DND-41 (cell line): ENCODE data around the gene TRIM44.

Experiments used
- ATAC-seq: fragments of 200-7000 bp; cut with Tn5 transposase; 3 replicates; pipeline ENCODE4 v1.9.1; 2021; ENCODE audit warnings: low read depth; ENCODE audit not compliant: insufficient read depth
- DNase-seq: peaks from one replicate; pipeline ENCODE4 v3.0.0-alpha.2; 2020
- H2AFZ ChIP-seq: 2 replicates; pipeline ENCODE4 v1.6.0; 2012; ENCODE audit warnings: low read depth, low read length
- H3K27ac ChIP-seq: 2 replicates; pipeline ENCODE4 v1.5.1; 2012; ENCODE audit warnings: low read length, inconsistent platforms
- H3K27me3 ChIP-seq: fragments of 200-600 bp; sonication (generic); 2 replicates; pipeline ENCODE4 v1.6.0; 2012; ENCODE audit warnings: low read length, mild to moderate bottlenecking, inconsistent platforms; ENCODE audit not compliant: insufficient read depth, poor library complexity
- H3K36me3 ChIP-seq: 2 replicates; pipeline ENCODE4 v1.5.1; 2012; ENCODE audit warnings: low read length, inconsistent platforms; ENCODE audit not compliant: insufficient read depth
- H3K4me1 ChIP-seq: 2 replicates; pipeline ENCODE4 v1.5.1; 2012; ENCODE audit warnings: mild to moderate bottlenecking, low read length; ENCODE audit not compliant: insufficient read depth
- H3K4me2 ChIP-seq: 2 replicates; pipeline ENCODE4 v1.6.0; 2012; ENCODE audit warnings: mild to moderate bottlenecking, moderate library complexity, low read length, inconsistent platforms; ENCODE audit not compliant: insufficient read depth
- H3K4me3 ChIP-seq, 2 experiments: fragments of 200-600 bp in 1 of 2; shearing (Covaris generic) in 1 of 2; 2 replicates each; pipeline ENCODE4 v1.5.1; 2012 to 2016; ENCODE audit warnings: inconsistent platforms in 2 of 2, low read length in 2 of 2, mild to moderate bottlenecking in 2 of 2, low read depth in 1 of 2, moderate library complexity in 1 of 2
- H3K79me2 ChIP-seq: 2 replicates; pipeline ENCODE4 v1.6.0; 2012; ENCODE audit warnings: low read length, inconsistent platforms; ENCODE audit not compliant: insufficient read depth
- H3K9ac ChIP-seq: 2 replicates; pipeline ENCODE4 v1.6.0; 2012; ENCODE audit warnings: low read depth, mild to moderate bottlenecking, inconsistent platforms, low read length, moderate library complexity
- H3K9me3 ChIP-seq: 2 replicates; pipeline ENCODE4 v1.5.1; 2012; ENCODE audit warnings: low read length, moderate library complexity, mild to moderate bottlenecking, inconsistent platforms; ENCODE audit not compliant: insufficient read depth, severe bottlenecking
- H4K20me1 ChIP-seq: 2 replicates; pipeline ENCODE4 v1.6.0; 2012; ENCODE audit warnings: low read length; ENCODE audit not compliant: insufficient read depth
- CTCF ChIP-seq: IDR thresholded peaks from 2 replicates; pipeline ENCODE4 v1.5.1; 2012; ENCODE audit warnings: borderline replicate concordance, low read length, moderate library complexity, mild to moderate bottlenecking; ENCODE audit not compliant: poor library complexity, severe bottlenecking; ENCODE audit errors: extremely low read depth
- EZH2 ChIP-seq: IDR thresholded peaks from 3 replicates; pipeline ENCODE4 v1.6.1; 2012; ENCODE audit warnings: borderline replicate concordance, low read depth, mild to moderate bottlenecking, moderate library complexity, low read length, inconsistent platforms; ENCODE audit not compliant: severe bottlenecking

Gene TRIM44

GRCh38 chr11:35709376-35709775 is 46.8 kb downstream of the TRIM44 start:
- Histone ChIP-seq H4K20me1 (no peaks in the 10 kb centered on the region), H3K27me3 (no peaks in the 10 kb centered on the region)
- TF ChIP-seq EZH2 = no peak
- no peak for TF ChIP-seq CTCF

GRCh38 chr11:35711173-35711910 is 48.8 kb downstream of the TRIM44 start:
- DNase-seq (no peak), ATAC-seq (no peak)
- no peaks in the 10 kb centered on the region for H4K20me1 ChIP-seq
- H3K36me3 ChIP-seq = no peaks in the 10 kb centered on the region
- H3K79me2 ChIP-seq = no peaks in the 10 kb centered on the region
- no peaks in the 10 kb centered on the region for H3K27me3 ChIP-seq
- no peak overlapping the region for H3K27ac ChIP-seq
- H3K4me3 ChIP-seq = no peak overlapping the region
- no peaks in the 10 kb centered on the region for H3K9me3 ChIP-seq
- H3K4me2 ChIP-seq = no peak overlapping the region
- no peak overlapping the region for H2AFZ ChIP-seq
- no peak overlapping the region for H3K9ac ChIP-seq
- no peaks in the 10 kb centered on the region for H3K4me1 ChIP-seq
- no peak for TF ChIP-seq CTCF
- TF ChIP-seq EZH2 = no peak

More at GRCh38 chr11:35709376-35709775, 46.8 kb downstream of the TRIM44 start:
- H3K27ac ChIP-seq = no peak overlapping the region
- H2AFZ ChIP-seq = no peak overlapping the region
- DNase-seq = no peak
- no peak for ATAC-seq
- no peaks in the 10 kb centered on the region for H3K36me3 ChIP-seq
- no peak overlapping the region for H3K4me3 ChIP-seq
- no peaks in the 10 kb centered on the region for H3K4me1 ChIP-seq
- no peaks in the 10 kb centered on the region for H3K79me2 ChIP-seq
- H3K9me3 ChIP-seq = no peaks in the 10 kb centered on the region
- no peak overlapping the region for H3K4me2 ChIP-seq
- no peak overlapping the region for H3K9ac ChIP-seq

GRCh38 chr11:35711924-35712323 is 49.3 kb downstream of the TRIM44 start:
- TF ChIP-seq CTCF (no peak), EZH2 (no peak)
- Histone ChIP-seq H3K9me3 (no peaks in the 10 kb centered on the region), H3K4me2 (no peak overlapping the region), H3K79me2 (no peaks in the 10 kb centered on the region), H4K20me1 (no peaks in the 10 kb centered on the region), H3K36me3 (no peaks in the 10 kb centered on the region), H3K4me3 (no peak overlapping the region), H3K9ac (no peak overlapping the region), H2AFZ (no peak overlapping the region), H3K4me1 (no peaks in the 10 kb centered on the region), H3K27ac (no peak overlapping the region), H3K27me3 (no peaks in the 10 kb centered on the region)
- no peak for DNase-seq
- no peak for ATAC-seq
